GM21526 (cell line): ENCODE measurements around the gene DLST.

Experiments
- ATAC-seq: cut with Tn5 transposase; IDR thresholded peaks from one replicate; pipeline ENCODE4 v1.9.1; 2021; ENCODE audit warnings: moderate library complexity; ENCODE audit not compliant: unreplicated experiment, low FRiP score

Gene DLST

DNA sequence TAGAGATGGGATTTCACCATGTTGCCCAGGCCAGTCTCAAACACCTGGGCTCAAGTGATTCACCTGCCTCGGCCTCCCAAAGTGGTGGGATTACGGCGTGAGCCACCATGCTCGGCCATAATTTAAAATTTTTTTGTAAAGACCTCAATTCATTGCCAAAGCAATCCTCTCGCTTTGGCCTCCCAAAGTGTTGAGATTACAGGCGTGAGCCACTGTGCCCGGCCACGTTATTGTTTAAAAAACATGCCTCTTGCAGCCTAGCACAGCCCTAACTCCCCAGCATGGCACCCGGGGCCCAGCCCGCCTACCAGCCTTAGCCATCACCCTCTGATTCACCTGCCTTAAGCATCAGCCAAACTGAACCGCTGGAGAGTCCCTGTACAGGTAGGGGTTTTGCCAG is 54.4 kb downstream of the DLST start:
- no peak for ATAC-seq

DNA sequence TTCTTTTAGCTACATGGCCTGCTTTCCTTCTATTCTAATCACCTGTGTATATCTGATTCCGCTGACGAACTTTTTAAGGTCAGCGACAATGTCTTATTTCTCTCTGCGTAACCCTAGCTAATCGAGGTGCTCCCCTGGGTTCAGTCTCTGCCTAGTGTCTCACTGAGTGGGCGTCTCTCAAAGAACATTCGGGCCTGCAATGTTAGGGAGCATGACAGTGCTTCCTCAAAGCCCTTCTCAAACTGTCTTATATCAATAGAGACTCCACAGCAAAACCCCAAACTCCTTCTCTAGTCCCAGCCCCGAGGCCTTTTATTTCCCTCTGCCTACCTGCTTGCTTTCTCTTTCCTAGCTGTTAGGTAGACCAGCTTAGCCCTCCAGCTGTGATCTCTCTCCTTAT is 55.0 kb downstream of the DLST start:
- no peak for ATAC-seq

DNA sequence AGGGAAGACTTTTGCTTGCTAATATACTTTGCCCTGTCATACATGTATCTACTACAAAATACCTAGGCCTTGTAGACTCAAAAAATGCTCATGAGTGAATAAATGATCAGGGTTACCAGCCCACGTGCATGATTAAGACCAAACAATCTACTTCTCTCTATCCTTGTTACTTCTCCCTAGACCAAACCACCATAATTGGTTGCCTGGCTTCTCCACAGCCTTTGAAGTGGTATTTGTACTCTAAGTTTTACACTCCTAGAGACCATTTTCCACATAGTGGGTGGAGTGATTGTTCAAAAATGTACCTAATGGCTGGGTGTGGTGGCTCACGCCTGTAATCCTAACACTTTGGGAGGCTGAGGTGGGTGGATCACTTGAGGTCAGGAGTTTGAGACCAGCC is 55.5 kb downstream of the DLST start:
- no peak for ATAC-seq

DNA sequence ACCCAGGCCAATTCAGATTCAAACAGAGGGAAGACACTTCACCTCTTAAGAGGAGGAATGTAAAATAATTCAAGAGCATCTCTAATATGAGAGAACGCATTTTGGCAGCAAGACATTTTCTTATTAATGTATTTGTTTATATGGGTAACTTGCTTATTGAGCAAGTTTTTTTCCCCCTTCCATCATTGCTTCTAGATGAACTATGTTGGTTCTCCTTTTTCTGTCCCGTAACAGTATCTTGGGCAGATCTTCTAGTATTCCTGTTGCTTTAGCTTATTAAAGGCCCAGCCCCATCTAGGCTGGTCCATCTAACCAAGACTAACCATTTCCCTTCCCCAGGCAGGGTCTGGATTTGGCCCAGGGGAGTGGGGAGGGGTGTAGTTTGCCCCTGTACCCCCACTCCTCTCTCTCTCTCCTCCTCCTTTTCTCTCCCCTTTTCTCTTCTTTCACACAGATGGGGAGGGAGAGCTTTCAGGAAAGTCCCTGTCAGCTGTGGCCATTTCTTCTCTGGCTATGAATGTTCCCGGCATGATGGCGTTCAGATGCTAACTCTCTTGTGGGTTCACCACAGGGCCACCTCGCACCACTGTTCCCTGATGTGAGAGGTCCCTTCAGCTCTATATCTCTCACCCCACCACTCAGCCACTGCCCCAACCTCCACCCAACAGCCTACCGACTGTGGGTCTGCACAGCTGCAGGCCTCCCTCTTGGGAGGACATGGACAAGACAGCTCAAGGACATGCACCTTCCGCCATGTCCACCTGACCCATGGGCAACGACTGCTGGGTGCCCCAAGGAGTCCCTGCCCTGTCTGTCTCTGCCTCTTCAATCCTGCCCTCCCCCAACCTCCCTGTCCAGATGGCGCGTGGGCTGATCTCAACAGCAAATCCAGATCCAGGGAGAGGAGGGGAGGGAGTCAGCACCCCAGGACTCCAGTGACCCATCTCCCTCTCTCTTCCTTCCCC is 57.1 kb downstream of the DLST start:
- no peak for ATAC-seq

DNA sequence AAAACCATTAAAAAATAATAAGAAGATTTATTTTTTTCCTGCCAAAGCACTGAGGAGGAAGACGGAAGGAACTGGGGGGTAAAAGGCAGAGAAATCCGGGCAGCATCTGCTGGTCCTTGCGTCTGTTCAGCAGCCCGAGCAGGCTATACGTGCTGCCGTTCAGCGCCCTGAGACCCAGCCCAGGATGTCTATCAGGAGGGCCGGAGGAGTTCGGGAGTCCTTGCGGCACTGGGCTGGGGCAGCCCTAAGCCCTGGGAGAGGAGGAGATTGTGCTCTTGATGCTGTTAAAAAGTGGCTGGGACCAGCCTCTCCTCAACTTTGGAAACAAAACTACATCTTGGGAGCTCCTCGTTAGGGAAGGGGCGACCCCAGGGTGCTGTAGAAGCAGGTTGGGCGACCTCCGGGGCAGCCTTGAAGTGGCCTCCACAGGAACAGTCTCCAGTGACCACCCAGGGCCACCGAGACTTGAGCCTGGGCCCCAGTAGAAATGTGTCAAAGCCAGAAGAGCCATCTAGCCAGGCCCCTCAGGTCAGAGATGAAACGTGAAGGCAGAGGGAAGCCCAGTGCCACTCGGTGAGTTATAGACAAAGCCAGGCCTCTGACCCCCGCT is 59.3 kb downstream of the DLST start:
- ATAC-seq = no peak

DNA sequence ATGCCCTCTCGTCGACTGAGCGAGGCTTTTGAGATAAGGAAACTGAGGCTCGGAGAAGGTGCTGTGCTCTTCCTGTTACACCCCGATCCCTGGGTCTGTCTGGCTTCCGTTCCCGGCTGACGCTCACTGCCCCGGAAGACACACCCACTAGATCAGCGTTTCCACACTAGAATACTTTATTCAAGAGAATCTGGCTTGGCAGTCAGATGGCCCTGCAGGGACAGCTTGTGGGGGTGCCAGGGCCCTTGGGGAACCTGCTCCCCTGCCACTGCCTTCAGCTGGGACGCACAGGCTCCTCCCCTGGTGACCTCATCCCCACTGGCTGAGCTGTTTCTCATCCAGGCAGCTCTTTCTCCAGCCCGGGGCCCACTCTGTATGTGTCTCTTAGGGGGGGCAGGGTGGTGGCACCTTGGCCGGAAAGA is 60.0 kb downstream of the DLST start:
- no peak for ATAC-seq

DNA sequence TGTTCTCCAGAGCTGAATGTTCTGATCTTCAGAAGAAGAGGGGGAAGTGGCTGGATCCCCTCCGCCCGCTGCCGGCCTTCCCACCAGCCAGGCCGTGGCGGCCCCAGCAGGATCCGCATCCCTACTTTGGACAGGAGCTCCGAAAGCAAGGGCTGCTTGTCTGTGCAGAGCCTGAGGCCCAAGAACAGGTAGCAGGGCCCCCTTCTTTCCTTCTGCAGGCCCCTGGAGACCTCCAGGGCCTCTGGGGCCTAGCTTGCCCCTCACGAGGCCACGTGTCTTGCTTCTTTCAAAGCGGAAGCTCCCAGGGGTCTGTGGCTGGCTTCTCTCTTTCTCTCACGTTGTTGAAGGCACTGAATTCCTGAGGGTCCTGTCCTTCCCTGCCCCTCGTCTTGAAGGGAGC is 60.5 kb downstream of the DLST start:
- ATAC-seq = no peak

DNA sequence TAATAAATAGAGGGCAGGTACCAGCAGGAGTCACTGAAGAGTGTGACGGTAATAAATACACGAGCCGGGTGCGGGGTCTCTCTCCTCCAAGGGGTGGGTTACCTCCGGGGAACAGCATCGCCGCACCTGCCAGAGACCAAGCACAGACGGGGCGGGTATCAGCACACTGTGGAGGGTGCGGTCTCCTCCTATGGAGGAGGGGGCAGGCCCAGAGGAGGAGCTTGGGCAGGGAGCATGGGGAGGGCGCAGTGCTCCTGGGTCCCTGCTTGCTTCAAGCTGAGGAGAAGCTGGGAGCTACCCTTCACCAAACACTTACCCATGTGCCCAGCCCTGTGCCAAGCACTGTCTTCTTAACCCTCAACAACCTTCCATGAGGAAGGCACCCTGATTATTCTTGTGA is 60.9 kb downstream of the DLST start:
- ATAC-seq = no peak

DNA sequence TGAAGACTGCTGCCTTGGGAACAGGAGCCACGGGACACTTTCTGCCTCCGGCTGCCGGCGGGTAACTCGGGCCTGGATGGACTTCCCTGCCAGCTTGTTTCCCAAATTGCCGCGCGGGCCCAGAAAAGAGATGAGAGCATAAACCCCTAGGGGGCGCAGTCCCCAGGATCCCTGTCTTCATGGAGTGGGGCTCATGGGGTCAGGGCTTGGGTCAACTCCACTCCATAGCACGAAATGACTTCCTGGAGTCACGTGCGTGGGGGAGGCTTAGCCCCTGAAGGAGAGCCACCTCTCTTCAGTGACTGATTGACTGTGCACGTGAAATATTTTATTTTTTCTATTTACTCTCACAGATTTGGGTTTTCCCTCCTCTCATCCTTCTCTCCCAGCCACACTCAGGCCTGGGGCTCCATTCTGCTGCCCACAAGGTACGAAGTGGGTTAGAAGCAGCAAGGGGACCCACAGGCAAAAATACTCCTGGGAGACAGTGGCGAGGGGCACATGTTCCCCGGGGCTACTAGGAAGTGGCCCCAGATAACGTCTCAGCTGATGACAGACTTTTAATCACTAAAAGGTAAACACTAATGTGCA is 63.6 kb downstream of the DLST start:
- ATAC-seq = no peak

DNA sequence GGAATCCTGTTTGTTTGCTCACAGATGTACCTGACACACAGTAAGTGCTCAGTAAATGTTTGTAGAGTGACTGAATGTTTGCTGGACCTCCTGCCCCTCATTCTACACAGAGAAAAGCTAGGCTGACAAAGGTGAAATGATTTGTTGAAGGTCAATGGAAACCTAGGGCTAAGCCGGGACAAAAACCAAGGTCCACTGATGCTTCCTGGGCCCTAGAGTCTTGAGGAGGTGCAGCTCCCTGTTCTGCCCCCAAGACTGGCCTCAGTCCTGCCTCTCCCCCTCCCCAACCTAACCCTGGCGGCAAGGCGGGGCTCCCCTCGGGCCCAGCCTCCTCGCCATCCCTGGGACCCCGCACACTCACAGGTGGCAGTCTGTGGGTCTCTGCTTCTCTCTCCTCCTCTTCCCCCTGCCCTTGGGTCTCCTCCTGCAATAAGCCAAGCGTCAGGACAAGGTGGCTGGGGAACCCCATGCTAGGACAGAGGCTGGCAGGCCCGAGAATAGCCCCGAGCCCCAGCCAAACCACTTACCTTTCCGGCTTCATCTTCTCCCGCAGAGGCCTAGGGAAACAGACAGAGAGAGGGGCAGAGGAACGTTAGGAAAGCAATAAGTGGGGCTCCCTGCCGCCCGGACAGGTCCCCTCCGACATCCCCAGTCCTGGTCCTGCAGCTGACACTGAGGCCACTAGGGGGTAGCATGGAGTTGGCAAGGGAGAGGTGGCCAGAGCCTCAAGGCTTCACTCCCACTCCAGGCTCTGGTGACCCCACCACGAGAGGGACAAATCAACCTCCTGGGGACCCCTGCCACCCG is 64.3 kb downstream of the DLST start:
- no peak for ATAC-seq

DNA sequence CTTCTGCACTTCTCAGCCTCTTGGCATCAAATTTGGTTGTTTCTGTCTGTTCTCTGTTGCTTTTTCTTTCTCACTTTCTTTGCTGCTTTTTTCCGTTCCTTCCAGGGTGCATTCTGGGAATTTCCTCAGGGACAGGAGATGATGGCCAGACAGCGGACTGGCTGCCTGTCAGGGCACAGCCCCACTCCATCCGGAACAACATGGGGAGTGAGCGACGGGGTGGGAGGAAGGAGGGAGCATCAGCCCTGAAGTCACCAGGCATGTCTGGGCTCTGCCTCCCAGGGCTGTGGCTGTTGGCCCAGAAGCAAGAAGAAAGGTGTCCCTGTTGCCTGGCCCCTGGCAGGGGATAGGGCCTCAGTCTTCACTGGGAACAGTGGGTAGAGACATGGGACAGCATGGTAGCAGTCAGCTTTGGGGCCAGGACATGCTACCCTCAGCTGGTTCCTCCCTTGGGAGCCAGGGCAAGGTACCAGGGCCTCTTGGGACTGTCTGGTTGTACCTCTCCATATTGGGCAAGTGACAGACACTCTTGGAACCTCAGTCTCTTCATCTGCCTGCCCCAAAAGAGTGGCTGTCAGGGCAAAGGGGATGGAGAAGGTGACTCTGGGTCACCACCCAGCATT is 65.1 kb downstream of the DLST start:
- ATAC-seq = no peak

DNA sequence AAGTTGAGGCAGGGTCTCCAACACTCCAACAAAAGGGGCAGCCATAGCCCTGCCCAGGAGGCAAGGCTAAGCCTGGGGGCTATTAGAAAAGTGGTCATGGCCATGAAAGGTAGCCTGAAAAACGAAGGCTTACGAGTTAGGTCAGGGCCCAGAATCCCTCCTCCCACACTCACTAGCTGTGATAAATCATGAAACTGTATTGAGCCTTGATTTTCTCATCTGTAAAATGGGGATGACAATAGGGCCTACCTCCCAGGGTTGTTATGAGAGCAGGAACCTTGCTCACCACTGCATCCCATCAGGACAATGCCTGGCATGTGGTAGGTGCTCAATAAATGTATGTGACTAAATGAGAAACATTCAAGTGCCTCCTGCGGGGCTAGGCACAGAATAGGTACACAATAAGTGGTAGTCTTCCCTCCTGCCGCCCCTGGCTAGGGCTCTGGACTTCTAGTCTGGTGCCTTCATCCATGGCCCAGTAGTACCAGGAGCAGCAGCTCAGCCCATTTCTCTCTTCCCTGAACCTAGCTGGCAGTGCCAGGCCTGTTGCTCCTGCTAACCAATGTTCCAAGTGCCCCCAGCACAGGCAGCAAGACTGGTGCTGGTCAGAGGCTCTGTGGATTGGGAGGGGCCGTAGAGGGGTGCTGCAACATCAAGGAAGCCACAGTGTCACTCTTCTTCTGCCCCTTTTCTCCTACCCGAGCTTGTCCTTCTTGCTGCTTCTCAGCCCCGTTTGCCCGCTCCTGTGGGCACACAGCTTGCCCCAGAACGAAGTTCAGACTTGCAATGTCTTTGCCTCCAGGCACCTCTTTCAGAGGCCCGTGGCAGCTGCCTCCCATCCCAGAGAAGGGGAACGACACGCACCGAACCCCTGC is 65.9 kb downstream of the DLST start:
- ATAC-seq = no peak

DNA sequence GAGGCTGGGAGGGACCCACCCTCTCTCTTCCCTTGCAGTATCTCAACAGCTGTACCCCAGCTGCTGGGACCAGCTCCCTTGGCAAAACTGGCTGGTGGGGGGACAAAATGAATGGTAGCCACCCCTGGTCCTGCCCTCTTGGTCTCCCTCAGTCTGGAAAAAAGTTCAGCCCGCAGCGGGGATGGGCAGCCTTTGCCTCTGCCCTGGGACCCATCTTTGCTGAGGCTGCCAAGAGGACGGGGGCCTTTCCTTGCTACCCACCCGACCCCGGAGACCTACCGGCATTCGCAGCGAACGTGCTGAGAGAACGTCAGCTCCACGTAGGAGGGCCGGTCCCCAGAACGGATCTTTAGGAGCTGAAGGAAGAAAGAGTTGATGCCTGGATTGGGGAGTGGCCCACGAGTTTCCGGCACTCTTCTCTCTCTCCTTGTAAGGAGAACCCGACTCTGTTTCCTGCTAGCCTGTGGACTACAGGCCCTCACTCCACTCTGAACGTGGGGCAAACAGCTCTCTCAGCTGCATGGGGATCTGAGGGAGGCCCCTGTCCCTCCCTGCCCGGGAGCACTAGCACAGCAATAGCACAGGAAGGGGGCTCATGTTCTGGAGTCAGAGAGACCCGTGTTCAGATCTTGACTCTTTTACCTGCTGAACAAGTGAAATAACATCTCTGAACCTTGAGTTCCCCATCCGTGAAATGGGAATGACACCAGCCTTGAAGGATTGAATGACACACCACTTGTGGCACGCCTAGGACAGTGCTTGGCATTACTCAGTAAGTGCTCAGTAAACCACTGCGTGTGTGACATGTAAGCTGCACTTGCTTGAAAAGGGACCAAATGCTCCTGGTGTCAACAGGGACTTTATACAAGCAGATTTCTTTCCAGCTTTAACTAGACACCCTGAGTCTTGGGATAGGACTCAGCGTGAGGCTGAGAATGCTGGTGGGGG is 66.8 kb downstream of the DLST start:
- ATAC-seq = no peak

DNA sequence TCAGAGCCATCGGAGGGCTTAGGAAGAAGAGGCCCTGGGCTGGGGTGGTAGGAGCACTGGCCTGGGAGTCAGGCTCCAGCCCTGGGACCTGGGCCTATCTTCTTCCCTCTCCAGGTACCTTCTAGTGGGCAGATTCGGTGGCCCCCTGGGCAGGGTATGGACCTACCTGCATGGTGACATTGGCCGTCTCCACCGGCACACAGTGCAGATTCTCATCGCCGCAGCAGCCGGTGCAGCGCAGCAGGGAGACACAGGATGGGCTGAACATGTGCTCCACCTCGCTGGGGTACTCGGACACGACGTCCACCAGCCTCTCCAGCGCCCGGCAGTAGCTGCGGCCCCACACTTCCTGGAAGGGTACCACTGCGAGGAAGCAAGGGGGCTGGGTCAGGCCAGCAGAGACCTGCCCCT is 67.5 kb downstream of the DLST start:
- no peak for ATAC-seq

DNA sequence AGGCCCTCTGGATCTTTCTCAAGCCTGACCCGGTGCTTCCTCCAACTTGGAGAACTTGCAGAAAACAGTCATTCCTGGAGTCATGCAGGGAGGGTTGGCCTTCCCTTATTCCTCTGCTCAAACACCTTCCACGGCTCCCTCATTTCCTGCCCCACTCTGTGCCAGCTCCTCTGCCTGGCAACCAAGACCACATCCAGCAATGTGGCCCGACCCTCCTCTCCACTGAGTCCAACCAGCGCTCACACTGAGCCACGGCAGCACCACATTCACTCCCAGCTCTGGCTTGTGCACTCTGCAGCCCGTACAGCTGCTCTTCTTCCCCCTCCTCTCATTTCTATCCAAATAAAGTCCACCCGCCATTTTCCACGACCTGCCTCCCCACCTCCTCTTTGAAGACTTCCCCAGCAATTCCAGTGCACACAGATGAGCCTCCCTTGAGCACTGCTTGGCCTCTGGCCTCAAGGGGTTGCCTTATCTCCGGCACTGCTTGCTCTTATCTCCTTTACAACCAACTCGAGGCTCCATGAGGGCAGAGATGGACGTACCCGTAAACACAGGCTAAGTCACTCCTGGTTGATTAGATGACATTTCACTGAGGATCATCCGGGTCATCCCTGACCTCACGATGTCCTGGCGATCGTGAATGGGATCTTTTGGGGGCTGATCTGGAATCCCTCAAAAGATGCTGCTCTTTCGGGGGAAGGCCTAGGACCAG is 68.3 kb downstream of the DLST start:
- ATAC-seq = no peak

DNA sequence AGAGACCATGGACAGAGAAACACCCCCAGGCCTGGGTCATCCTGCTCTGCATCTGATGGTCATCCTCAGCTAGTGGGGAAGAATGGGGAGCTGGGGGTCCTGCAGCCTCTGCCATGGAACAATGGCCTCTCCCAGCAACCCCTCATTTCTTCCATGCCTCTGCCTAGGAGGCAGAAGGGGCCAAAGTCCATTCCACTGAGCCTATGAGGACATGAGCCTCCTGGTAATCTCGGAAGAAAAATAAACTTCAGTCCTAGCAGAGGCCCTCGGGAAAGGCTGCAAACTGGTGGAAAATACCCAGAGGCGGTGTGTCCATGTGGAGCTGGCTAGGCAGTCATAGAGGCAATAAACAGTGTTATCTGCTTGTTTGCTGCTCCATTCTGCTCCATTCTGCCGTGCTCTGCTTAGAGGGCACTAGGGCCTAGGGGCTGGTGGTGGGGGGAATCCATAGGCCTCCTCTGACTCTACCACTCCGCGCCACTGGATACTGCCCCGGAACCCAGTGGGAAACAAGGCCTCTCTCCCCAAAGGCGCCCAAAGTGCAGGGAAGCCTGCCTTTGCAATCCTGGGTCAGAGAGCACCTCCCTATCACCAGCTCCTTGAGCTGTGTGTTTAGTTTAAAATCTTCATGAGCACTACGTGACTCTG is 69.2 kb downstream of the DLST start:
- no peak for ATAC-seq

DNA sequence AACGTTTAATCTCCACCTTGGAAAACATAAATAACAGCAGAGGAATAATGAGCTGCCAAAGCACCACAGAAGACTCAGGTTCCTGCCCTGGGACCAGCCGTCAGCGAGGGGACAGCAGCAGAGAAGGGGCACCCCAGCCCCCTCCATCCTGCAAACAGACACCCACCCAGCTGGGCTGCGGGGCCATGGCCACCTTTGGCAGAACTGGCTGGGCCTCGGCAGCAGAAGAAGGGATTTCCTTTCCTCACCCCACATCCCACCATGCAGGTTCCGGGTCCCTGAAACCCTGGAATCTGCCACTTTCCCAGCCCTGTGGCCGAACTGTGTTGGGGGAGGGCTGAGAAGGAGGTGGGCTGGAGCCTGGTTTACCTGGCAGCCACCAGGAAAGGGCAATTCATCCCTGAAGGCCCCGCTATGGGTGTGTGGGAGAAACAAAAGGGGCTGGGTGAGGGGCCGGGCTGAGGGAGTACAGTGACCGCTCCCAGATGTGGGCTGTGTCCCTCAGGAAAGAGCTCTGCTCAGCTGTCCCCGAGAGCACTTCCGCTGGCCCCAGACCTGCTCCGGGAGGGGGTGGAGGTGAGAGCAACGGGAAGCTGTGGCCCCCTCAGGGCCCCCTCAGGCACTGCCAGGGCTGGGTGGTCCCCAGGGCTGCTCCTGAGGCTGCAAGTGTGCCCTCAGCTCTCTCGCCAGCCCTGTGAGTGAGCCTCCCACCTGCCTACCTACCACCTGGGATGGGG is 69.9 kb downstream of the DLST start:
- ATAC-seq = no peak
